A549 (cell line): ENCODE data around the gene RND2. TPM values are rescaled to one million over a fixed set of nuclear protein-coding genes. Genes with fewer than 3 reads are reported as not detected.

Experiments used
- ATAC-seq, 2 experiments: fragments of 200-7000 bp in 1 of 2; fragments of >200 bp in 1 of 2; cut with Nextera tagmentation in 1 of 2; cut with Tn5 transposase in 1 of 2; 3 replicates each; pipeline versions ENCODE4 v1.8.0 to v1.9.1; 2018 to 2020; ENCODE audit warnings: mild to moderate bottlenecking in 1 of 2, moderate library complexity in 1 of 2
- CTCF ChIA-PET: fragments of 300-600 bp; sonication (Branson Sonifier 250); formaldehyde crosslinking; extraction: SDS; loops from one replicate; lab custom pipeline; 2021; ENCODE audit warnings: antibody characterized with exemption, inconsistent platforms; lab: Yijun Ruan, JAX
- POLR2A ChIA-PET: fragments of 350-600 bp; formaldehyde crosslinking; extraction: SDS; loops from one replicate; lab custom pipeline; 2021; ENCODE audit warnings: antibody characterized with exemption, inconsistent platforms; lab: Yijun Ruan, JAX
- DNase-seq, 2 experiments: peaks; one replicate each; pipeline versions ENCODE4 v3.0.0 to v3.0.0-alpha.2; 2011 to 2016; ENCODE audit warnings: low read depth in 1 of 2, low spot score in 1 of 2
- FAIRE-seq: peaks from 2 replicates; lab custom pipeline; 2011; peaks lifted over from hg19 to GRCh38; lab: Jason Lieb, UNC
- H3K27ac ChIP-seq, 2 experiments: fragments of >200 bp; sonication (Bioruptor Twin); formaldehyde crosslinking; 3 replicates each; pipeline ENCODE4 v1.5.1; 2016 to 2017
- H3K4me1 ChIP-seq: fragments of >200 bp; sonication (Bioruptor Twin); formaldehyde crosslinking; 3 replicates; pipeline ENCODE4 v1.6.1; 2016
- H3K4me2 ChIP-seq: fragments of >200 bp; sonication (Bioruptor Twin); formaldehyde crosslinking; 3 replicates; pipeline ENCODE4 v1.6.1; 2016
- H3K4me3 ChIP-seq: fragments of >200 bp; sonication (Bioruptor Twin); formaldehyde crosslinking; 3 replicates; pipeline ENCODE4 v1.5.1; 2016
- H3K9me3 ChIP-seq: fragments of >200 bp; sonication (Bioruptor Twin); formaldehyde crosslinking; 3 replicates; pipeline ENCODE4 v1.6.1; 2016
- CBX2 ChIP-seq: fragments of 200-600 bp; sonication (generic); IDR thresholded peaks from 2 replicates; pipeline ENCODE4 v1.6.1; 2016; ENCODE audit warnings: low read depth, mild to moderate bottlenecking, borderline replicate concordance
- CBX8 ChIP-seq: fragments of 200-600 bp; sonication (generic); IDR thresholded peaks from 2 replicates; pipeline ENCODE4 v1.6.1; 2016
- CEBPB ChIP-seq, 2 experiments: fragments of >200 bp in 1 of 2; sonication (Bioruptor Twin) in 1 of 2; formaldehyde crosslinking in 1 of 2; IDR thresholded peaks; 2 replicates each; pipeline ENCODE4 v1.6.1; 2012 to 2016
- E2F6 ChIP-seq: IDR thresholded peaks from 2 replicates; pipeline ENCODE4 v1.6.1; 2012; ENCODE audit warnings: low read depth, borderline replicate concordance
- ESRRA ChIP-seq: fragments of 150-350 bp; IDR thresholded peaks from 2 replicates; pipeline ENCODE4 v1.6.1; 2014; ENCODE audit warnings: mild to moderate bottlenecking, low read length, borderline replicate concordance
- FOSB ChIP-seq: fragments of 250-450 bp; sonication (Bioruptor Pico); IDR thresholded peaks from 2 replicates; pipeline ENCODE4 v1.5.0; 2020; ENCODE audit warnings: mild to moderate bottlenecking, moderate library complexity
- GATA3 ChIP-seq: IDR thresholded peaks from 2 replicates; pipeline ENCODE4 v1.6.1; 2012; ENCODE audit warnings: borderline replicate concordance
- HDAC2 ChIP-seq: fragments of 200-600 bp; sonication (generic); IDR thresholded peaks from 2 replicates; pipeline ENCODE4 v1.6.1; 2016
- HOXB13 ChIP-seq: fragments of 250-450 bp; sonication (Bioruptor Pico); IDR thresholded peaks from 2 replicates; pipeline ENCODE4 v1.5.0; 2020; ENCODE audit warnings: low read depth, mild to moderate bottlenecking, moderate library complexity
- JUN ChIP-seq, 2 experiments: fragments of >200 bp; sonication (Bioruptor Twin); formaldehyde crosslinking; IDR thresholded peaks; 2 replicates in 1 of 2; 3 replicates in 1 of 2; pipeline ENCODE4 v1.6.1; 2016 to 2017
- KDM5A ChIP-seq: fragments of 200-600 bp; sonication (generic); IDR thresholded peaks from 2 replicates; pipeline ENCODE4 v1.6.1; 2016; ENCODE audit warnings: antibody characterized with exemption, mild to moderate bottlenecking
- POLR2A ChIP-seq: IDR thresholded peaks from 2 replicates; pipeline ENCODE4 v1.6.1; 2012; ENCODE audit warnings: mild to moderate bottlenecking, low read length
- RARB ChIP-seq: fragments of 250-450 bp; sonication (Bioruptor Pico); IDR thresholded peaks from 2 replicates; pipeline ENCODE4 v1.8.0; 2021; ENCODE audit warnings: mild to moderate bottlenecking, moderate library complexity
- RCOR1 ChIP-seq: fragments of 150-350 bp; IDR thresholded peaks from 2 replicates; pipeline ENCODE4 v1.6.1; 2014; ENCODE audit warnings: antibody characterized with exemption, low read length, low read depth
- RFX5 ChIP-seq: fragments of 450-650 bp; IDR thresholded peaks from 2 replicates; pipeline ENCODE4 v1.7.1; 2014; ENCODE audit warnings: antibody characterized with exemption, mild to moderate bottlenecking, moderate library complexity
- RNF2 ChIP-seq: fragments of 200-600 bp; sonication (generic); IDR thresholded peaks from 2 replicates; pipeline ENCODE4 v1.6.1; 2016; ENCODE audit warnings: low read depth, mild to moderate bottlenecking, antibody characterized with exemption, moderate library complexity, borderline replicate concordance
- SMC3 ChIP-seq: fragments of >200 bp; sonication (Bioruptor Twin); formaldehyde crosslinking; IDR thresholded peaks from 3 replicates; pipeline ENCODE4 v1.6.1; 2018; ENCODE audit warnings: inconsistent platforms
- TFCP2L1 ChIP-seq: fragments of 250-450 bp; sonication (Bioruptor Pico); IDR thresholded peaks from 2 replicates; pipeline ENCODE4 v1.5.0; 2021; ENCODE audit warnings: mild to moderate bottlenecking
- ZFP36 ChIP-seq: fragments of 450-650 bp; IDR thresholded peaks from 2 replicates; pipeline ENCODE4 v1.6.1; 2014; ENCODE audit warnings: borderline replicate concordance; ENCODE audit not compliant: partially characterized antibody
- ZNF302 ChIP-seq: fragments of 250-450 bp; sonication (Bioruptor Pico); IDR thresholded peaks from 2 replicates; pipeline ENCODE4 v1.9.0; 2021; ENCODE audit warnings: inconsistent platforms, mild to moderate bottlenecking, moderate library complexity
- WGBS: methylation state at CpG from one replicate; pipeline ENCODE4 v1.1.6; 2017; ENCODE audit errors: missing lambda C conversion rate; 5-methylcytosine and 5-hydroxymethylcytosine counted together
- polyA plus RNA-seq, 4 experiments: library from polyadenylated mRNA; depleted of rRNA in 3 of 4; stranded (reverse); fragments of >200 nt; fragmentation: RNase III in 1 of 4; extraction: RNeasy Plus Mini Kit Qiagen cat#74134 plus additional on column Dnase treatment in 1 of 4; gene quantifications; 2 replicates in 3 of 4; 3 replicates in 1 of 4; pipeline ENCODE4 v1.2.3, GENCODE V29; 2011 to 2017
- TF ChIP-seq, protein P1 (sequence below): fragments of >200 bp; sonication (Bioruptor Twin); formaldehyde crosslinking; IDR thresholded peaks from 3 replicates; pipeline ENCODE4 v1.5.1; 2016
- TF ChIP-seq, protein P2 (sequence below): fragments of >200 bp; sonication (Bioruptor Twin); formaldehyde crosslinking; IDR thresholded peaks from 2 replicates; pipeline ENCODE4 v1.6.1; 2016
- TF ChIP-seq, protein P3 (sequence below): fragments of 250-450 bp; sonication (Bioruptor Pico); IDR thresholded peaks from 2 replicates; pipeline ENCODE4 v1.5.0; 2021; ENCODE audit warnings: mild to moderate bottlenecking, moderate library complexity, borderline replicate concordance
- TF ChIP-seq, protein P4 (sequence below): IDR thresholded peaks from 2 replicates; pipeline ENCODE4 v1.6.1; 2012
- TF ChIP-seq, protein P5 (sequence below): IDR thresholded peaks from 2 replicates; pipeline ENCODE4 v1.6.1; 2012
- TF ChIP-seq, protein P6 (sequence below): fragments of >200 bp; sonication (Bioruptor Twin); formaldehyde crosslinking; IDR thresholded peaks from 3 replicates; pipeline ENCODE4 v1.6.1; 2016

The RND2 gene
- polyA plus RNA-seq, 2 of the 4 experiments (the other 2 are of a cell fraction) = 0.19 to 0.28 TPM

- CTCF ChIA-PET = interaction anchor here (0.8 to 1.8 kb wide), 6 partner anchors 8 to 148 kb away, joined by 3 to 9 read pairs (median 4); partner anchors contain the start of gene RPL27
- FAIRE-seq = no peak
- DNase-seq = peak; percentile 83 to 94
Observed at GRCh38 chr17:43021741-43022512, 3.1 kb upstream of the RND2 start, which contains the start of gene VAT1. VAT1 (minus strand) TSS chr17:43022385; CDS start chr17:43022322, 63 bp downstream.

DNA sequence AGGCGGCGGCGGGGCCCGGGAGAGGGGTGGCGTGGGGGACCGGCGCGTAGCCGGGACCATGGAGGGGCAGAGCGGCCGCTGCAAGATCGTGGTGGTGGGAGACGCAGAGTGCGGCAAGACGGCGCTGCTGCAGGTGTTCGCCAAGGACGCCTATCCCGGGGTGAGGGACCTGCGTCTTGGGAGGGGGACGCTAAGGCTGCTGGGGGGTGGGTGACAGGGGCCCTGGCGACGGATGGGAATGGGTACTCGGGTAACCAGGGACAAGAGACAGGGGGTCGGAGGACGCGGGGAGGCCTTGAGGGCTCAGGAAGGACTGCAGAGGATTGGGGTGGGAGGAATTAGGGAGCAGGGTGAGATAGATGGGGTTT lies 243 bp downstream of the RND2 start:
- ATAC-seq (no peak), FAIRE-seq (no peak), DNase-seq (no peak)
- Histone ChIP-seq H3K4me3 (peak overlapping the region; percentile 53), H3K9me3 (no peaks in the 10 kb centered on the region), H3K4me1 (peaks cover 19% of the 10 kb centered on the region), H3K4me2 (peak overlapping the region; percentile 96), H3K27ac (peak overlapping the region; percentile 78 to 88; a peak in 5 of 6 replicates)
- POLR2A ChIA-PET = interaction anchor here (0.8 to 1.9 kb wide), 4 partner anchors 27 to 290 kb away, joined by 4 to 18 read pairs (median 10); partner anchors contain the start of genes BRCA1 and RPL27
- CTCF ChIA-PET = interaction anchor here (0.7 to 2.3 kb wide), 11 partner anchors 8 to 147 kb away, joined by 3 to 21 read pairs (median 10); partner anchors contain the start of genes NBR1 and RPL27
- TF ChIP-seq, protein P1, sequence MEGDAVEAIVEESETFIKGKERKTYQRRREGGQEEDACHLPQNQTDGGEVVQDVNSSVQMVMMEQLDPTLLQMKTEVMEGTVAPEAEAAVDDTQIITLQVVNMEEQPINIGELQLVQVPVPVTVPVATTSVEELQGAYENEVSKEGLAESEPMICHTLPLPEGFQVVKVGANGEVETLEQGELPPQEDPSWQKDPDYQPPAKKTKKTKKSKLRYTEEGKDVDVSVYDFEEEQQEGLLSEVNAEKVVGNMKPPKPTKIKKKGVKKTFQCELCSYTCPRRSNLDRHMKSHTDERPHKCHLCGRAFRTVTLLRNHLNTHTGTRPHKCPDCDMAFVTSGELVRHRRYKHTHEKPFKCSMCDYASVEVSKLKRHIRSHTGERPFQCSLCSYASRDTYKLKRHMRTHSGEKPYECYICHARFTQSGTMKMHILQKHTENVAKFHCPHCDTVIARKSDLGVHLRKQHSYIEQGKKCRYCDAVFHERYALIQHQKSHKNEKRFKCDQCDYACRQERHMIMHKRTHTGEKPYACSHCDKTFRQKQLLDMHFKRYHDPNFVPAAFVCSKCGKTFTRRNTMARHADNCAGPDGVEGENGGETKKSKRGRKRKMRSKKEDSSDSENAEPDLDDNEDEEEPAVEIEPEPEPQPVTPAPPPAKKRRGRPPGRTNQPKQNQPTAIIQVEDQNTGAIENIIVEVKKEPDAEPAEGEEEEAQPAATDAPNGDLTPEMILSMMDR = no peak
- no peak for TF ChIP-seq RFX5
- no peak for TF ChIP-seq GATA3
- no peak for TF ChIP-seq FOSB (CRISPR knock-in tag)
- no peak for TF ChIP-seq ESRRA
- TF ChIP-seq, protein P2, sequence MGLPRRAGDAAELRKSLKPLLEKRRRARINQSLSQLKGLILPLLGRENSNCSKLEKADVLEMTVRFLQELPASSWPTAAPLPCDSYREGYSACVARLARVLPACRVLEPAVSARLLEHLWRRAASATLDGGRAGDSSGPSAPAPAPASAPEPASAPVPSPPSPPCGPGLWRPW = no peak
- TF ChIP-seq ZNF302 (CRISPR knock-in tag) = no peak
- 79% methylated on average over 19 of the region's 27 CpGs for WGBS

More at GRCh38 chr17:43021741-43022512, 3.1 kb upstream of the RND2 start, which contains the start of gene VAT1:
- ATAC-seq = peak; percentile 65 to 84
- Histone ChIP-seq H3K9me3 (no peaks in the 10 kb centered on the region), H3K4me3 (peak within 1 kb of the TSS; percentile 69), H3K4me2 (peak within 1 kb of the TSS; percentile 98), H3K27ac (peak within 1 kb of the TSS; percentile 91 to 92), H3K4me1 (peaks cover 29% of the 10 kb centered on the region)
- TF ChIP-seq HDAC2 (0 out of 2 replicates have a peak, but pooled peaks have one; percentile 38), KDM5A (no peak), CBX8 (no peak), CBX2 (no peak), TFCP2L1 (CRISPR knock-in tag) (0 out of 2 replicates have a peak, but pooled peaks have one; percentile 7), E2F6 (peak; percentile 65), RNF2 (no peak), RCOR1 (no peak), POLR2A (peak; percentile 63), HOXB13 (no peak), CEBPB (IDR thresholded peaks at IDR 0.05) (0 out of 4 replicates have a peak, but pooled peaks of 1 of the 2 experiments have one; percentile 23), GATA3 (0 out of 2 replicates have a peak, but pooled peaks have one; percentile 5), ESRRA (no peak), ZFP36 (no peak), SMC3 (no peak), JUN (IDR thresholded peaks at IDR 0.05) (peak; percentile 34 to 67; a peak in 3 of 5 replicates), RARB (CRISPR knock-in tag) (no peak)
- TF ChIP-seq, protein P3, sequence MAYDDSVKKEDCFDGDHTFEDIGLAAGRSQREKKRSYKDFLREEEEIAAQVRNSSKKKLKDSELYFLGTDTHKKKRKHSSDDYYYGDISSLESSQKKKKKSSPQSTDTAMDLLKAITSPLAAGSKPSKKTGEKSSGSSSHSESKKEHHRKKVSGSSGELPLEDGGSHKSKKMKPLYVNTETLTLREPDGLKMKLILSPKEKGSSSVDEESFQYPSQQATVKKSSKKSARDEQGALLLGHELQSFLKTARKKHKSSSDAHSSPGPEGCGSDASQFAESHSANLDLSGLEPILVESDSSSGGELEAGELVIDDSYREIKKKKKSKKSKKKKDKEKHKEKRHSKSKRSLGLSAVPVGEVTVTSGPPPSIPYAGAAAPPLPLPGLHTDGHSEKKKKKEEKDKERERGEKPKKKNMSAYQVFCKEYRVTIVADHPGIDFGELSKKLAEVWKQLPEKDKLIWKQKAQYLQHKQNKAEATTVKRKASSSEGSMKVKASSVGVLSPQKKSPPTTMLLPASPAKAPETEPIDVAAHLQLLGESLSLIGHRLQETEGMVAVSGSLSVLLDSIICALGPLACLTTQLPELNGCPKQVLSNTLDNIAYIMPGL (CRISPR knock-in tag) = 0 out of 2 replicates have a peak, but pooled peaks have one; percentile 19
- TF ChIP-seq, protein P4, sequence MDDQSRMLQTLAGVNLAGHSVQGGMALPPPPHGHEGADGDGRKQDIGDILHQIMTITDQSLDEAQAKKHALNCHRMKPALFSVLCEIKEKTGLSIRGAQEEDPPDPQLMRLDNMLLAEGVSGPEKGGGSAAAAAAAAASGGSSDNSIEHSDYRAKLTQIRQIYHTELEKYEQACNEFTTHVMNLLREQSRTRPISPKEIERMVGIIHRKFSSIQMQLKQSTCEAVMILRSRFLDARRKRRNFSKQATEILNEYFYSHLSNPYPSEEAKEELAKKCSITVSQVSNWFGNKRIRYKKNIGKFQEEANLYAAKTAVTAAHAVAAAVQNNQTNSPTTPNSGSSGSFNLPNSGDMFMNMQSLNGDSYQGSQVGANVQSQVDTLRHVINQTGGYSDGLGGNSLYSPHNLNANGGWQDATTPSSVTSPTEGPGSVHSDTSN = 0 out of 2 replicates have a peak, but pooled peaks have one; percentile 41
- TF ChIP-seq, protein P5, sequence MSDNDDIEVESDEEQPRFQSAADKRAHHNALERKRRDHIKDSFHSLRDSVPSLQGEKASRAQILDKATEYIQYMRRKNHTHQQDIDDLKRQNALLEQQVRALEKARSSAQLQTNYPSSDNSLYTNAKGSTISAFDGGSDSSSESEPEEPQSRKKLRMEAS = peak; percentile 57
- TF ChIP-seq, protein P6, sequence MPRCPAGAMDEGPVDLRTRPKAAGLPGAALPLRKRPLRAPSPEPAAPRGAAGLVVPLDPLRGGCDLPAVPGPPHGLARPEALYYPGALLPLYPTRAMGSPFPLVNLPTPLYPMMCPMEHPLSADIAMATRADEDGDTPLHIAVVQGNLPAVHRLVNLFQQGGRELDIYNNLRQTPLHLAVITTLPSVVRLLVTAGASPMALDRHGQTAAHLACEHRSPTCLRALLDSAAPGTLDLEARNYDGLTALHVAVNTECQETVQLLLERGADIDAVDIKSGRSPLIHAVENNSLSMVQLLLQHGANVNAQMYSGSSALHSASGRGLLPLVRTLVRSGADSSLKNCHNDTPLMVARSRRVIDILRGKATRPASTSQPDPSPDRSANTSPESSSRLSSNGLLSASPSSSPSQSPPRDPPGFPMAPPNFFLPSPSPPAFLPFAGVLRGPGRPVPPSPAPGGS = no peak
- POLR2A ChIA-PET = interaction anchor here (0.5 to 6.0 kb wide), 5 partner anchors 24 to 310 kb away, joined by 3 to 40 read pairs (median 12); partner anchors contain the start of gene RPL27
- WGBS = 3% methylated on average over 35 of the region's 80 CpGs
